NOMO-1 treated with dmso at 0.1 percent for 144 hours (cell line): ENCODE measurements around the gene DLG5.

Experiments used
- DNase-seq: peaks from one replicate; lab custom pipeline; 2025; ENCODE audit not compliant: unreplicated experiment; lab: John Stamatoyannopoulos, UW

The DLG5 gene

GRCh38 chr10:77926566-77927401 is at the start of gene DLG5:
Gene DLG5, minus strand, starts transcription at chr10:77926755. Its CDS starts 235 bp downstream, at chr10:77926520.
- peak; percentile 46 for DNase-seq

GRCh38 chr10:77975086-77975666 is 48.6 kb upstream of the DLG5 start:
- no peak for DNase-seq

DNA sequence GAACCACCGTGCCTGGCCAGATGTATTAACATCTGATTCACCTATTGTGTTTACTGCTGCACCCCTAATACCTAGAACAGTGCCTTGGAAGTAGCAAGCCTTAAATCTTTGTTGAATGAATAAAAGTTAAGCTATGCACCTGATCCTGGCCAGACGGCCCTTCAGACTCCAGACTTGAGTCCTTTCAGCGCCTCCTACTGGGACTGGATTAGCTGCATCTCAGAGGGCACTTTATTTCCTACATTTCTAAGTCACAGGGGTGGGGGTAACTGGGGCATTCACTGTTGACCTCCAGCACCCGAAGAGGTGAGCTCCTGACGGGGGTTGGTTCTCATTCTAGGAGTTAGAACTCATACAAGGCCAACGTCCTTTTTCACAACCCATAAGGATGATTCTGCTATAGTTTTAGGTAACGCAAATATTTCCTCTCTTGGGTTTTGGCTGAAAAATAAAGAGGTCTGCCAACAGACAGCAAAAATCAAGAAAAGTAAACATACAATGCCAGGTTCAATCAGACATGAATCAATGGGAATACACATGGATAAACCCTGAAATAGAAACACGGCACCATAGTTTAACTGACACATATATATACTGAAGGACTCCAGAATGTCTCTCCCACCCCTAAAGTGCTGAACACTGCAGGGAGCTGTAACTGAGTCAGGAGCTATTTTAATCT is 48.0 kb upstream of the DLG5 start:
- DNase-seq: no peak

- DNase-seq: no peak
These were observed 46.7 kb upstream of the DLG5 start for GRCh38 chr10:77973276-77973675.

GRCh38 chr10:77972148-77972547 is 45.6 kb upstream of the DLG5 start:
- DNase-seq: no peak

DNA sequence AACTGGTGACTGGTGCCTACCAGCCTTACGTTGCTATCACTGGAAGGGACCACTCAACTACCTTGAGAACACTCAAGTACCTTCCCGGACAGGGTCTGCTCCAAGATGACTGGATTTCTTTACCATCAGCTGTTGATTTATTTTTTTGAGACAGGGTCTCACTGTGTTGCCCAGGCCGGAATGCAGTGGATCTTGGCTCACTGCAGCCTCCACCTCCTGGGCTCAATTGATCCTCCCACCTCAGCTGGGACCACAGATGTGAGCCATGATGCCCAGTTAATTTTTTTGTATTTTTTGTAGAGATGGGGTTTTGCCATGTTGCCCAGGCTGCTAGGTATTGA is 45.2 kb upstream of the DLG5 start:
- no peak for DNase-seq

GRCh38 chr10:77970869-77971803 is 44.6 kb upstream of the DLG5 start:
- DNase-seq: no peak

DNA sequence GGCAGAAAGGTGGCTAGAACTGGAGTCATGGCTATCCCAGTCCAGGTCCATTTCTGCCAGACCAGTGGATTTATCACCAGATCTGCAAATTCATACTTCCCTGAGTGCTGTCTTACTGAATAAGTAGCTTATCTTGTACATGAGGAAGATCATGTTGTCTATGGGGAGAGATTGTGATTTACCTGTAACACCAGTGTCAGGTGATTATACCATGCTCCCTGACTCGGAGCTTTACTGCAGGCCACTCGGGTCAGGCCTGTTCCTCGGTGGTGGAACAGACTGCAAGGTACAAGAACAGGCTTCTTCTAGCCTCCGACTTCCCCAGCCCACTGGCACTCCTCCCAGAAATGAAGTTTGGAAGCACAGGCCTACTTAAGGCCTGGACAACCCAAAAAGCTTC is 42.6 kb upstream of the DLG5 start:
- DNase-seq: no peak

DNA sequence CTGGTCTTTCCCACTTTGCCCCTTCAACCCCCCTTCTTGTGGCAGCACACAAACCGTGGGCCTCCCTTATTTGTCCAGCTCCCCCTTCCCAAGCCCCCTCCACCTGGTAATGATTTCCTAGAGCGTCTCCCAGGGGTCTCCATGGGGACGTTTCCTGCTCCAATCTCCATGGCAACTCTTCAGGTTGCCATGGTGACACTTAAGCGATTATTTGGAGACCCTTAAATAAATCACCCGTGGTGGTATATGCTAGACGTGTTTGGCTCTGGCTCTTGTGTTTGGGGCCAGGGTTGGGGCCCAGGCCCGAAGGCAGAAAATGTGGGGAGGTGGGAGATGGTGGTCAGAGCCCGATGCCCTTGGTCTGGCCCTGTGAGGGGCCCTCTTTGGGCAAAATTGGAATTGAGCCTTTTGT is 41.1 kb upstream of the DLG5 start:
- no peak for DNase-seq

DNA sequence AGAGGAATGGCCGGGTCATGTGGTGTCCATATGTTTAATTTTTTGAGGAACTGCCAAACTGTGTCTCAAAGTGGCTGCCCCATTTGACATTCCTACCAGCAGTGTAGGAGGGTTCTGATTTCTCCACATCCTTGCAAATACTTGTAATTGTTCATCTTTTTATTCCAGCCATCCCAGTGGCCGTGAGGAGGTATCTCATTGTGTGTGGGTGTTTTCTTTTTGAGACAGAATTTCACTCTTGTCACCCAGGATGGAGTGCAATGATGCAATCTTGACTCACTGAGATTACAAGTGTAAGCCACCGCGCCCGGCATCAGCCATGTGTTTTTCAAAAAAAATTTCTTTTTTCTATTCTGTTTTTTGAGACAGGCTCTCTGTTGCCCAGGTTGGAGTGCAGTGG is 38.7 kb upstream of the DLG5 start:
- DNase-seq: no peak

DNA sequence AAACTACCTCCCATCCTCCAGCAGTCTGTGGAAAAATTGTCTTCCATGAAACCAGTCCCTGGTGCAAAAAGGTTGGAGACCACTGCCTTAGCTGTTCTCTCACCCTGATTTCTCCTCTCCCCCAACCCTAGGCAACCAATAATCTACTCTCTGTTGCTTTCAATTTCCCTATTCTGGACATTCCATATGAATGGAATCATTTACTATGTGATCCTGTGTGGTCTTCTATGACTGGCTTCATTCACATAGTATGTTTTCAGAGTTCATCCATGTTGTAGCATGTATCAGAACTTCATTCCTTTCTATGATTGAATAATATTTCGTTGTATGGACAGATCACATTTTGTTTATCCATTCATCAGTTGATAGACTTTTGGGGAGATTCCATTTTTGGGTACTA is 38.3 kb upstream of the DLG5 start:
- no peak for DNase-seq

DNA sequence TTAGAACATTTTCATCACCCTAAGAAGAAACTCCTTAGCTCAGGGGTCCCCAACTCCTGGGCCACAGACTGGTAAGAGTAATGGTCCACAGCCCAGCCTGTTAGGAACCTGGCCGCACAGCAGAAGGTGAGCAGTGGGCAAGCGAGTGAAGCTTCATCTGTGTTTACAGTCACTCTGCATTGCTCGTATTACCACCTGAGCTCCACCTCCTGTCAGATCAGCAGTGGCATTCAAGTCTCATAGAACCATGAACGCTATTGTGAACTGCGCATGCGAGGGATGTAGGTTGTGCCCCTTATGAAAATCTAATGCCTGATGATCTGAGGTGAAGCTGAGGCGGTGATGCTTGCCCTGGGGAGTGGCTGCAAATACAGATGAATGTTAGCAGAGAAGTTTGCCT is 37.3 kb upstream of the DLG5 start:
- DNase-seq: no peak

DNA sequence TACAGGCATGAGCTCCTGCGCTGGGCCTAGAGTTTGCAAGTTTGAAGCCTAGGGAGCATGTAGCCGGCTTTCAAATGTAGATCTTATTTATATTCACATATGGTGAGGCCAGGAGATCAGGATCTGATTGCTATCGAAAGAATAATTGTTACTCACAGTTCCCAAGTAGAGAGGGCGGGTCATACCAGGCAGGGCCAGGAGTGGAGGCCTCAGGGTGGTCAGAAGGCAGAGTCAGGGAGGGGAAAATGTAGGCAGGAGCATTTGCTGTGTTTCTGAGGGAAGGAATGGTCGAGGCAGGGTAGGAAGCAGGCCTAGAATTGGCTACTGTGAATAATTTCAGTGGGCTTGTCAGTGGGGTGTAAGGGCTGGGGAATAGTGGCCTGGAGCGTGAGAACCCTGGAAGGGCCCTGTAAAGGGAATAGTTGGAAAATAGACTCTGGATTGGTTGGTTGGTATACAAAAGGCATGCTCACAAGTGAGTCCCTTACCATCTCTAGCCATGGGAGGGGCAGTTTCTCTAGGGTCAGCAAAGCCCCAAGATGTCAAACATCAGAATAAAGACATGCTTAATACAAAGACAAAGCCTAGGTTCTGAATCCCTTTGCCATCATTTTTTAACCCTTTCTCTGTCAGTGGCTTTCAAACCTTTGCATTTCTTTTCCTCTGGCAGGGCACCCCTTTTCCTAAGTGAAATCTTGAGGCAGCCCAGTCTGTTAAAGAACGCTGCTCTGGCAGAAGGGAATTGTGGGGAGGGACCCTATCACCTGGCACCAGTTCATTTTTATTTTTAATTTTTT is 36.0 kb upstream of the DLG5 start:
- DNase-seq: no peak

DNA sequence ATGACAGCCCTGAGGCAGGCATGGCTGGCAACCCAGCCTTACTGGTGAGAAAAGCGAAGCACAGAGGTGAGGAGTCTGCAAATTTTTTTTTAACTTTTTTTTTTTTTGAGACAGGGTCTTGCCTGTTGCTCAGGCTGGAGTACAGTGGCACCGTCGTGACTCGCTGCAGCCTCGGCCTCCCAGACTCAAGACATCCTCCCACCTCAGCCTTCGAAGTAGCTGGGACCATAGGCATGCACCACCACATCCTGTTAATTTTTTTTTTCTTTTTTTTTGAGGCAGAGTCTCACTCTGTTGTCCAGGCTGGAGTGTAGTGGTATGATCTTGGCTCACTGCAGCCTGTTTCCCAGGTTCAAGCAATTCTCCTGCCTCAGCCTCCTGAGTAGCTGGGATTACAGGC is 35.1 kb upstream of the DLG5 start:
- no peak for DNase-seq

- DNase-seq: no peak
These were observed 34.3 kb upstream of the DLG5 start for GRCh38 chr10:77960829-77961329.

DNA sequence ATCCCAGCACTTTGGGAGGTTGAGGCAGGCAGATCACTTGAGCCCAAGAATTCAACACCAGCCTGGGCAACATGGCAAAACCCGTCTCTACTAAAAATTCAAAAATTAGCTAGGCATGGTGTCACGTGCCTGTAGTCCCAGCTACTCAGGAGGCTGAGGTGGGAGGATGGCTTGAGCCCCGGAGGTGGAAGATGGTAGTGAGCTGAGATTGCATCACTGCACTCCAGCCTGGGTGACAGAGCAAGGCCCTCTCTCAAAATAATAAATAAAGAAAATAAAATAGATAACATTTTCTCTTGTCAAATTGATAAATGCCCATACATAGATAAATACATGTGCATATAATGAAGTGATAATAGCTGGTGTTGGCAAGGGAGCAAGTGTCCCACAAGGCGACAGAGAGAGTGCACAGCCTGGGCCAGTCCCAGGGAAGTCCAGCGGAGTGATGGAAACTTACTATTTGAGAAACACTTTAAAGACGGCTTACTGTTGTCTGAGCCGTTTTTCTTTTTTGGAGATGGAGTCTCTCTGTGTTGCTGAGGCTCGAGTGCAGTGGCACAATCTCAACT is 33.4 kb upstream of the DLG5 start:
- DNase-seq: no peak

DNA sequence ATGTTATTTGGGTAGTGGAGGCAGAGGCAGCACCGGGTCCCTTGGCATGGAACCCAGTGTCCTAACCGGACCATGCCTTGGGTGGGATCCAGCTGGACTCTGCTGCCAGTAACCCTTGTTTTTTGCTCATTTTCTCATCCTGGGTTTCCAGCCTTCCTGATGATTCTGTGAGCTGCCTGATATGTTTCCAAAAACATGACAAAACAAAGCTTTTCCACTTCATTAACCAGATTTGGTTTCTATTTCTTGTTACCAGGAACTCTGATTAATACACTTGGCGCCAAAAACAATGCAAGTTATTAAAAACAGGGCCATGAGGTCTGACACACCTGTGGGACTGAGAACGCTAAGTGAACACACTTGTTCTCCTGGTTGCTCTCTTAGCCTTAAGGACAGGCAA is 32.8 kb upstream of the DLG5 start:
- no peak for DNase-seq

- DNase-seq: no peak
These were observed 28.6 kb upstream of the DLG5 start for GRCh38 chr10:77955136-77955535.

GRCh38 chr10:77949167-77949566 is 22.6 kb upstream of the DLG5 start:
- DNase-seq: no peak

GRCh38 chr10:77946084-77946483 is 19.5 kb upstream of the DLG5 start:
- no peak for DNase-seq
